ENCODE measurements around the gene LHPP.

The LHPP gene

GRCh38 chr10:124653811-124654651 is 192.4 kb downstream of the LHPP start:
- H3K36me3 ChIP-seq (ENCODE audit: control insufficient read depth, insufficient read depth, low read length): no peaks in the 10 kb centered on the region; the same call in none of the 2 replicates
- H3K27me3 ChIP-seq (replicated peaks; ENCODE audit: control insufficient read depth, insufficient read depth, low read length): no peaks in the 10 kb centered on the region
- no peak overlapping the region for H3K4me3 ChIP-seq (replicated peaks; ENCODE audit: low read depth, low read length)
- no peak for TF ChIP-seq CTCF (IDR thresholded peaks at IDR 0.05; ENCODE audit: insufficient read depth, low read length, poor library complexity, severe bottlenecking)
- no peak for DNase-seq (ENCODE audit: extremely low read depth, insufficient read length)

GRCh38 chr10:124654686-124655085 is 193.1 kb downstream of the LHPP start:
- no peaks in the 10 kb centered on the region for H3K27me3 ChIP-seq (replicated peaks; ENCODE audit: control insufficient read depth, insufficient read depth, low read length)
- TF ChIP-seq CTCF (IDR thresholded peaks at IDR 0.05; ENCODE audit: insufficient read depth, low read length, poor library complexity, severe bottlenecking): no peak
- H3K36me3 ChIP-seq (ENCODE audit: control insufficient read depth, insufficient read depth, low read length): no peaks in the 10 kb centered on the region; the same call in none of the 2 replicates
- H3K4me3 ChIP-seq (replicated peaks; ENCODE audit: low read depth, low read length): no peak overlapping the region
- DNase-seq (ENCODE audit: extremely low read depth, insufficient read length): no peak

- H3K4me3 ChIP-seq (replicated peaks; ENCODE audit: low read depth, low read length): no peak overlapping the region
- H3K27me3 ChIP-seq (replicated peaks; ENCODE audit: control insufficient read depth, insufficient read depth, low read length): no peaks in the 10 kb centered on the region
- no peaks in the 10 kb centered on the region; the same call in none of the 2 replicates for H3K36me3 ChIP-seq (ENCODE audit: control insufficient read depth, insufficient read depth, low read length)
- TF ChIP-seq CTCF (IDR thresholded peaks at IDR 0.05; ENCODE audit: insufficient read depth, low read length, poor library complexity, severe bottlenecking): no peak
- DNase-seq (ENCODE audit: extremely low read depth, insufficient read length): no peak
Measured at GRCh38 chr10:124655191-124656112, 193.8 kb downstream of the LHPP start.

- no peak for DNase-seq (ENCODE audit: extremely low read depth, insufficient read length)
- H3K36me3 ChIP-seq (ENCODE audit: control insufficient read depth, insufficient read depth, low read length): no peaks in the 10 kb centered on the region; the same call in none of the 2 replicates
- no peak for TF ChIP-seq CTCF (IDR thresholded peaks at IDR 0.05; ENCODE audit: insufficient read depth, low read length, poor library complexity, severe bottlenecking)
- H3K27me3 ChIP-seq (replicated peaks; ENCODE audit: control insufficient read depth, insufficient read depth, low read length): no peaks in the 10 kb centered on the region
- no peak overlapping the region for H3K4me3 ChIP-seq (replicated peaks; ENCODE audit: low read depth, low read length)
Measured at GRCh38 chr10:124656113-124656490, 194.5 kb downstream of the LHPP start.

GRCh38 chr10:124656541-124656940 is 194.9 kb downstream of the LHPP start:
- TF ChIP-seq CTCF (IDR thresholded peaks at IDR 0.05; ENCODE audit: insufficient read depth, low read length, poor library complexity, severe bottlenecking): no peak
- H3K27me3 ChIP-seq (replicated peaks; ENCODE audit: control insufficient read depth, insufficient read depth, low read length): no peaks in the 10 kb centered on the region
- H3K4me3 ChIP-seq (replicated peaks; ENCODE audit: low read depth, low read length): no peak overlapping the region
- DNase-seq (ENCODE audit: extremely low read depth, insufficient read length): no peak
- no peaks in the 10 kb centered on the region; the same call in 1 of the 2 replicates for H3K36me3 ChIP-seq (ENCODE audit: control insufficient read depth, insufficient read depth, low read length)
